Neural progenitor cell (in vitro differentiated cells): Measurements from ENCODE around the gene CPEB1. TPM values are rescaled to one million over a fixed set of nuclear protein-coding genes. Genes with fewer than 3 reads are reported as not detected.

Source experiments
- DNase-seq: peaks from one replicate; pipeline ENCODE4 v3.0.0-alpha.2; 2016; ENCODE audit warnings: low spot score
- H2AFZ ChIP-seq: fragments of 200-600 bp; sonication (generic); replicated peaks from 2 replicates; pipeline ENCODE4 v1.6.1; 2016; ENCODE audit warnings: antibody characterized with exemption
- H3F3A ChIP-seq: fragments of 200-600 bp; sonication (generic); 2 replicates; pipeline ENCODE4 v1.6.1; 2016; ENCODE audit warnings: antibody characterized with exemption, low read depth
- H3K27ac ChIP-seq: fragments of 200-600 bp; sonication (generic); 2 replicates; pipeline ENCODE4 v1.5.1; 2016; ENCODE audit warnings: mild to moderate bottlenecking
- H3K27me3 ChIP-seq: fragments of 200-600 bp; sonication (generic); 2 replicates; pipeline ENCODE4 v1.6.1; 2016; ENCODE audit warnings: mild to moderate bottlenecking, moderate library complexity
- H3K36me3 ChIP-seq: fragments of 200-600 bp; sonication (generic); 2 replicates; pipeline ENCODE4 v1.5.1; 2016
- H3K4me1 ChIP-seq: fragments of 200-600 bp; sonication (generic); 2 replicates; pipeline ENCODE4 v1.6.1; 2016; ENCODE audit warnings: mixed run types
- H3K4me2 ChIP-seq: fragments of 200-600 bp; sonication (generic); 2 replicates; pipeline ENCODE4 v1.6.1; 2016
- H3K4me3 ChIP-seq: fragments of 200-600 bp; sonication (generic); 2 replicates; pipeline ENCODE4 v1.5.1; 2016
- H3K79me2 ChIP-seq: fragments of 200-600 bp; sonication (generic); 2 replicates; pipeline ENCODE4 v1.6.1; 2016; ENCODE audit warnings: low read depth
- H3K9ac ChIP-seq: fragments of 200-600 bp; sonication (generic); 2 replicates; pipeline ENCODE4 v1.6.1; 2016
- H3K9me3 ChIP-seq: fragments of 200-600 bp; sonication (generic); 2 replicates; pipeline ENCODE4 v1.5.1; 2016; ENCODE audit warnings: low read depth
- H4K20me1 ChIP-seq: fragments of 200-600 bp; sonication (generic); 2 replicates; pipeline ENCODE4 v1.6.1; 2016; ENCODE audit warnings: low read depth
- H3K27ac Mint-ChIP-seq: 3 replicates; pipeline ENCODE4 v1.8.0; 2021; ENCODE audit warnings: mixed read lengths
- H3K27me3 Mint-ChIP-seq: 2 replicates; pipeline ENCODE4 v1.8.0; 2022; ENCODE audit warnings: low read depth, mild to moderate bottlenecking, inconsistent platforms, moderate library complexity, mixed read lengths; ENCODE audit not compliant: insufficient read depth
- H3K36me3 Mint-ChIP-seq: 3 replicates; pipeline ENCODE4 v1.8.0; 2021; ENCODE audit warnings: mixed read lengths
- H3K4me1 Mint-ChIP-seq: 3 replicates; pipeline ENCODE4 v1.8.0; 2021; ENCODE audit warnings: mixed read lengths
- H3K4me3 Mint-ChIP-seq: 3 replicates; pipeline ENCODE4 v1.8.0; 2021; ENCODE audit warnings: mild to moderate bottlenecking, moderate library complexity, mixed read lengths
- H3K9me3 Mint-ChIP-seq: 3 replicates; pipeline ENCODE4 v1.8.0; 2020; ENCODE audit warnings: mixed read lengths
- CTCF ChIP-seq: fragments of 200-600 bp; sonication (generic); IDR thresholded peaks from 2 replicates; pipeline ENCODE4 v1.5.1; 2017; ENCODE audit warnings: antibody characterized with exemption, mild to moderate bottlenecking
- EZH2 ChIP-seq: fragments of 200-600 bp; sonication (generic); IDR thresholded peaks from 2 replicates; pipeline ENCODE4 v1.6.1; 2017; ENCODE audit warnings: antibody characterized with exemption, mild to moderate bottlenecking, moderate library complexity
- EZH2phosphoT487 ChIP-seq: fragments of 200-600 bp; sonication (generic); IDR thresholded peaks from 2 replicates; pipeline ENCODE4 v1.6.1; 2017; ENCODE audit warnings: antibody characterized with exemption
- total RNA-seq: library from RNA; depleted of rRNA; stranded (reverse); fragments of >200 nt; gene quantifications from 2 replicates; pipeline ENCODE4 v1.2.3, GENCODE V29; 2015; ENCODE audit warnings: low replicate concordance

The CPEB1 gene
- total RNA-seq, 1 donor from 2014 or later: 2.1 TPM

DNA sequence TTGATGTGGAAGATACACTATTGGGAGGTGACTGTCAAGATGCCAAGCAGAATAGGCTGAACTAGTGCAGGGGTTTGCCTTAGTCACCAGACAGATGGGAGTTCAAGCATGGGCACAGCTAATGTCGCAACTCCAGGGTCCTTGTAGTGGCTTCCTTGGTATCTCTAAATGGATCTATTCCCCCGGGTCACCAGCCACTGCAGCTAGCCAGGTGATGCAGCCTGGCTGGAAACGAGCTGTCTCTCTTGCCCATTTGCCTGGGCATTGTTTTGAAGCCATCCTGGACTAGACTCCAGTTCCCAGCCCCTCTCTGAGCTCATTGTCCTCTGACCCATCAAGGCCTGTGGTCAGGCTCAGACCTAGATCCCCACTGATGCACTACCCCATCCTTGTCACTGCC is 8.4 kb upstream of the CPEB1 start:
- peaks cover 18% of the 10 kb centered on the region for H3K27me3 Mint-ChIP-seq
- TF ChIP-seq EZH2phosphoT487: no peak
- no peak for TF ChIP-seq CTCF
- no peak for TF ChIP-seq EZH2
- no peaks in the 10 kb centered on the region for H4K20me1 ChIP-seq
- H3F3A ChIP-seq: no peaks in the 10 kb centered on the region
- H3K4me1 ChIP-seq: no peaks in the 10 kb centered on the region
- H3K4me3 Mint-ChIP-seq: no peak overlapping the region
- peaks cover 37% of the 10 kb centered on the region for H3K27me3 ChIP-seq
- no peaks in the 10 kb centered on the region for H3K36me3 ChIP-seq
- no peaks in the 10 kb centered on the region for H3K9me3 Mint-ChIP-seq
- no peak overlapping the region for H3K4me3 ChIP-seq
- H3K9me3 ChIP-seq: no peaks in the 10 kb centered on the region
- H3K9ac ChIP-seq: no peak overlapping the region
- no peak overlapping the region for H3K4me2 ChIP-seq
- DNase-seq: no peak
- no peaks in the 10 kb centered on the region for H3K79me2 ChIP-seq
- H3K27ac Mint-ChIP-seq: no peak overlapping the region
- no peak overlapping the region for H3K27ac ChIP-seq
- H2AFZ ChIP-seq: no peak overlapping the region
- H3K4me1 Mint-ChIP-seq: no peaks in the 10 kb centered on the region
- H3K36me3 Mint-ChIP-seq: no peaks in the 10 kb centered on the region

- H3K27me3 ChIP-seq: peaks cover 57% of the 10 kb centered on the region
- Mint-ChIP-seq H3K4me3 (no peak overlapping the region), H3K4me1 (no peaks in the 10 kb centered on the region), H3K36me3 (no peaks in the 10 kb centered on the region), H3K9me3 (no peaks in the 10 kb centered on the region), H3K27ac (no peak overlapping the region), H3K27me3 (peaks cover 34% of the 10 kb centered on the region)
- no peak overlapping the region for H2AFZ ChIP-seq
- H3K36me3 ChIP-seq: no peaks in the 10 kb centered on the region
- no peaks in the 10 kb centered on the region for H4K20me1 ChIP-seq
- H3K4me3 ChIP-seq: no peak overlapping the region
- H3K9me3 ChIP-seq: no peaks in the 10 kb centered on the region
- H3K9ac ChIP-seq: no peak overlapping the region
- H3K79me2 ChIP-seq: no peaks in the 10 kb centered on the region
- H3K4me1 ChIP-seq: no peaks in the 10 kb centered on the region
- H3F3A ChIP-seq: no peaks in the 10 kb centered on the region
- no peak for DNase-seq
- no peak overlapping the region for H3K27ac ChIP-seq
- TF ChIP-seq EZH2: no peak
- TF ChIP-seq CTCF: no peak
- TF ChIP-seq EZH2phosphoT487: no peak
- no peak overlapping the region for H3K4me2 ChIP-seq
Measured at GRCh38 chr15:82653483-82654168, 6.5 kb upstream of the CPEB1 start.

GRCh38 chr15:82651708-82652107 is 4.5 kb upstream of the CPEB1 start:
- no peak for TF ChIP-seq EZH2
- TF ChIP-seq CTCF: no peak
- no peak for TF ChIP-seq EZH2phosphoT487

More at GRCh38 chr15:82651708-82652107, 4.5 kb upstream of the CPEB1 start:
- Histone ChIP-seq H3K4me1 (no peaks in the 10 kb centered on the region), H3K36me3 (no peaks in the 10 kb centered on the region), H3K79me2 (no peaks in the 10 kb centered on the region), H3K9ac (no peak overlapping the region), H3K4me3 (no peak overlapping the region), H2AFZ (no peak overlapping the region), H3K4me2 (no peak overlapping the region), H3K9me3 (no peaks in the 10 kb centered on the region), H3K27ac (no peak overlapping the region), H3K27me3 (peaks cover 76% of the 10 kb centered on the region), H4K20me1 (no peaks in the 10 kb centered on the region), H3F3A (peaks cover 7% of the 10 kb centered on the region)
- H3K27ac Mint-ChIP-seq: no peak overlapping the region
- H3K27me3 Mint-ChIP-seq: peaks cover 44% of the 10 kb centered on the region
- no peaks in the 10 kb centered on the region for H3K36me3 Mint-ChIP-seq
- no peak overlapping the region for H3K4me3 Mint-ChIP-seq
- H3K4me1 Mint-ChIP-seq: peaks cover 4% of the 10 kb centered on the region
- DNase-seq: no peak
- no peaks in the 10 kb centered on the region for H3K9me3 Mint-ChIP-seq
